Neuron (in vitro differentiated cells): ENCODE results near the gene PIK3CB.
A peak's percentile ranks its signal among the peaks of the same experiment; 100 is the strongest.
"Not testable (repeated sequence)": the region's sequence is repeated elsewhere in the genome, so short reads cannot be mapped to it uniquely, and the experiment has no call there.

Source experiments
- H2AFZ ChIP-seq: one replicate; pipeline ENCODE4 v1.6.1; 2013; ENCODE audit warnings: low read depth, mild to moderate bottlenecking, inconsistent platforms, low read length, moderate library complexity
- H3K27me3 ChIP-seq: one replicate; pipeline ENCODE4 v1.6.1; 2013; ENCODE audit warnings: low read length; ENCODE audit not compliant: insufficient read depth
- H3K36me3 ChIP-seq: one replicate; pipeline ENCODE4 v1.6.1; 2013; ENCODE audit warnings: low read length; ENCODE audit not compliant: insufficient read depth
- H3K4me1 ChIP-seq: one replicate; pipeline ENCODE4 v1.6.1; 2013; ENCODE audit warnings: low read length; ENCODE audit not compliant: insufficient read depth
- H3K4me3 ChIP-seq: 2 replicates; pipeline ENCODE4 v1.5.1; 2013; ENCODE audit warnings: mild to moderate bottlenecking, low read length, moderate library complexity
- H3K9me3 ChIP-seq: one replicate; pipeline ENCODE4 v1.6.1; 2013; ENCODE audit warnings: low read length

The PIK3CB gene

GRCh38 chr3:138838385-138838784 is 3.7 kb upstream of the PIK3CB start:
- not testable (repeated sequence) for H2AFZ ChIP-seq
- H3K4me1 ChIP-seq, result peaks cover 11% of the 10 kb centered on the region

GRCh38 chr3:138835846-138836245 is 1.1 kb upstream of the PIK3CB start:
- not testable (repeated sequence) for H3K27me3 ChIP-seq, H2AFZ ChIP-seq, H3K9me3 ChIP-seq, H3K36me3 ChIP-seq
- Histone ChIP-seq H3K4me1 (peaks cover 11% of the 10 kb centered on the region), H3K4me3 (peak overlapping the region; percentile 69)

More at GRCh38 chr3:138838385-138838784, 3.7 kb upstream of the PIK3CB start:
- not testable (repeated sequence) for H3K36me3 ChIP-seq, H3K27me3 ChIP-seq, H3K9me3 ChIP-seq, H3K4me3 ChIP-seq

GRCh38 chr3:138835397-138835757 is 649 bp upstream of the PIK3CB start:
- peak overlapping the region; percentile 56 for H2AFZ ChIP-seq
- no peaks in the 10 kb centered on the region for H3K9me3 ChIP-seq
- peaks cover 11% of the 10 kb centered on the region for H3K4me1 ChIP-seq
- H3K27me3 ChIP-seq, result no peaks in the 10 kb centered on the region
- no peaks in the 10 kb centered on the region for H3K36me3 ChIP-seq
- H3K4me3 ChIP-seq, result peak overlapping the region; percentile 69

GRCh38 chr3:138833899-138834595 is 681 bp downstream of the PIK3CB start:
- Histone ChIP-seq H3K9me3 (no peaks in the 10 kb centered on the region), H2AFZ (peak overlapping the region; percentile 56), H3K36me3 (no peaks in the 10 kb centered on the region), H3K4me3 (peak overlapping the region; percentile 69), H3K4me1 (peaks cover 11% of the 10 kb centered on the region), H3K27me3 (no peaks in the 10 kb centered on the region)

- not testable (repeated sequence) for H3K27me3 ChIP-seq
Observed at GRCh38 chr3:138832473-138833057, 2.2 kb downstream of the PIK3CB start.

GRCh38 chr3:138829886-138830510 is 4.7 kb downstream of the PIK3CB start:
- Histone ChIP-seq H2AFZ (no peak overlapping the region), H3K9me3 (peaks cover 2% of the 10 kb centered on the region), H3K4me1 (peaks cover 5% of the 10 kb centered on the region), H3K36me3 (peaks cover 3% of the 10 kb centered on the region), H3K27me3 (no peaks in the 10 kb centered on the region), H3K4me3 (no peak overlapping the region)

More at GRCh38 chr3:138832473-138833057, 2.2 kb downstream of the PIK3CB start:
- not testable (repeated sequence) for H2AFZ ChIP-seq, H3K36me3 ChIP-seq, H3K9me3 ChIP-seq, H3K4me3 ChIP-seq
- H3K4me1 ChIP-seq, result peaks cover 11% of the 10 kb centered on the region

- Histone ChIP-seq H2AFZ (no peak overlapping the region), H3K9me3 (peaks cover 2% of the 10 kb centered on the region), H3K27me3 (no peaks in the 10 kb centered on the region), H3K4me1 (peaks cover 6% of the 10 kb centered on the region), H3K36me3 (peaks cover 3% of the 10 kb centered on the region), H3K4me3 (no peak overlapping the region)
Observed at GRCh38 chr3:138829097-138829496, 5.6 kb downstream of the PIK3CB start.

GRCh38 chr3:138827222-138827621 is 7.5 kb downstream of the PIK3CB start:
- H3K9me3 ChIP-seq, result peaks cover 2% of the 10 kb centered on the region
- no peak overlapping the region for H2AFZ ChIP-seq
- peaks cover 7% of the 10 kb centered on the region for H3K4me1 ChIP-seq
- no peak overlapping the region for H3K4me3 ChIP-seq
- peaks cover 3% of the 10 kb centered on the region for H3K36me3 ChIP-seq
- H3K27me3 ChIP-seq, result no peaks in the 10 kb centered on the region

GRCh38 chr3:138825336-138825735 is 9.4 kb downstream of the PIK3CB start:
- Histone ChIP-seq H2AFZ (no peak overlapping the region), H3K9me3 (peaks cover 2% of the 10 kb centered on the region), H3K27me3 (no peaks in the 10 kb centered on the region), H3K36me3 (peaks cover 3% of the 10 kb centered on the region), H3K4me3 (no peak overlapping the region), H3K4me1 (peaks cover 7% of the 10 kb centered on the region)

GRCh38 chr3:138824114-138824506 is 10.6 kb downstream of the PIK3CB start:
- no peaks in the 10 kb centered on the region for H3K27me3 ChIP-seq
- H3K4me3 ChIP-seq, result no peak overlapping the region
- H3K9me3 ChIP-seq, result peaks cover 2% of the 10 kb centered on the region
- no peak overlapping the region for H2AFZ ChIP-seq
- peaks cover 7% of the 10 kb centered on the region for H3K4me1 ChIP-seq
- peaks cover 3% of the 10 kb centered on the region for H3K36me3 ChIP-seq

- not testable (repeated sequence) for H2AFZ ChIP-seq, H3K36me3 ChIP-seq, H3K9me3 ChIP-seq, H3K4me1 ChIP-seq, H3K4me3 ChIP-seq, H3K27me3 ChIP-seq
Observed at GRCh38 chr3:138820379-138820778, 14.3 kb downstream of the PIK3CB start.

- H2AFZ ChIP-seq, result no peak overlapping the region
- no peaks in the 10 kb centered on the region for H3K36me3 ChIP-seq
- H3K9me3 ChIP-seq, result no peaks in the 10 kb centered on the region
- no peak overlapping the region for H3K4me3 ChIP-seq
- H3K4me1 ChIP-seq, result no peaks in the 10 kb centered on the region
- H3K27me3 ChIP-seq, result no peaks in the 10 kb centered on the region
Observed at GRCh38 chr3:138818185-138818860, 16.4 kb downstream of the PIK3CB start.

GRCh38 chr3:138817695-138818094 is 17.0 kb downstream of the PIK3CB start:
- Histone ChIP-seq H3K9me3 (no peaks in the 10 kb centered on the region), H2AFZ (no peak overlapping the region), H3K36me3 (no peaks in the 10 kb centered on the region), H3K4me3 (no peak overlapping the region), H3K4me1 (no peaks in the 10 kb centered on the region), H3K27me3 (no peaks in the 10 kb centered on the region)
